Stimulated activated CD8-positive, alpha-beta memory T cell treated with anti-CD3 and anti-CD28 coated beads, Interleukin-15, amount 100 ng/mL, for 24 hours (primary cell): ENCODE measurements around the gene PIP4K2C.
"Not testable (repeated sequence)": the region's sequence is repeated elsewhere in the genome, so short reads cannot be mapped to it uniquely, and the experiment has no call there.

Experiments used
- DNase-seq: peaks from one replicate; pipeline ENCODE4 v3.0.0-alpha.2; 2020; ENCODE audit warnings: low read depth

The PIP4K2C gene

GRCh38 chr12:57636731-57637130 is 45.7 kb downstream of the PIP4K2C start:
- not testable (repeated sequence) for DNase-seq

- DNase-seq: no peak
These were observed 46.4 kb downstream of the PIP4K2C start for GRCh38 chr12:57637364-57637763.

- DNase-seq: no peak
These were observed 47.1 kb downstream of the PIP4K2C start for GRCh38 chr12:57638096-57638495.

GRCh38 chr12:57640175-57641042 is 49.4 kb downstream of the PIP4K2C start:
- no peak for DNase-seq

GRCh38 chr12:57641699-57642442 is 50.9 kb downstream of the PIP4K2C start:
- DNase-seq: no peak

- not testable (repeated sequence) for DNase-seq
These were observed 55.1 kb downstream of the PIP4K2C start for GRCh38 chr12:57645990-57646658.

GRCh38 chr12:57646659-57647049 is 55.7 kb downstream of the PIP4K2C start:
- DNase-seq: not testable (repeated sequence)
